T-helper 1 cell treated with Interleukin-12 subunit alpha and Interleukin-12 subunit beta and Interleukin-4 antibody, amounts not matched to agents 30 μg/mL and 1 μg/mL, for 36 hours (primary cell): ENCODE measurements around the gene CCL7.

Source experiments
- H3K27ac Mint-ChIP-seq: one replicate; pipeline ENCODE4 v1.8.0; 2021; ENCODE audit warnings: mild to moderate bottlenecking, mixed read lengths
- H3K27me3 Mint-ChIP-seq: one replicate; pipeline ENCODE4 v1.8.0; 2021; ENCODE audit warnings: low read depth, mixed read lengths
- H3K36me3 Mint-ChIP-seq: one replicate; pipeline ENCODE4 v1.8.0; 2021; ENCODE audit warnings: low read depth, mixed read lengths
- H3K4me1 Mint-ChIP-seq: one replicate; pipeline ENCODE4 v1.8.0; 2021; ENCODE audit warnings: low read depth, mixed read lengths
- H3K4me3 Mint-ChIP-seq: one replicate; pipeline ENCODE4 v1.8.0; 2021; ENCODE audit warnings: mild to moderate bottlenecking, moderate library complexity, mixed read lengths
- H3K9me3 Mint-ChIP-seq: one replicate; pipeline ENCODE4 v1.8.0; 2021; ENCODE audit warnings: mixed read lengths

Gene CCL7

GRCh38 chr17:34254146-34254545, 15.9 kb upstream of the CCL7 start:
- peaks cover 49% of the 10 kb centered on the region for H3K27me3 Mint-ChIP-seq
- H3K4me3 Mint-ChIP-seq, result no peak overlapping the region
- peaks cover 2% of the 10 kb centered on the region for H3K4me1 Mint-ChIP-seq
- H3K9me3 Mint-ChIP-seq, result no peaks in the 10 kb centered on the region
- no peak overlapping the region for H3K27ac Mint-ChIP-seq
- no peaks in the 10 kb centered on the region for H3K36me3 Mint-ChIP-seq

DNA sequence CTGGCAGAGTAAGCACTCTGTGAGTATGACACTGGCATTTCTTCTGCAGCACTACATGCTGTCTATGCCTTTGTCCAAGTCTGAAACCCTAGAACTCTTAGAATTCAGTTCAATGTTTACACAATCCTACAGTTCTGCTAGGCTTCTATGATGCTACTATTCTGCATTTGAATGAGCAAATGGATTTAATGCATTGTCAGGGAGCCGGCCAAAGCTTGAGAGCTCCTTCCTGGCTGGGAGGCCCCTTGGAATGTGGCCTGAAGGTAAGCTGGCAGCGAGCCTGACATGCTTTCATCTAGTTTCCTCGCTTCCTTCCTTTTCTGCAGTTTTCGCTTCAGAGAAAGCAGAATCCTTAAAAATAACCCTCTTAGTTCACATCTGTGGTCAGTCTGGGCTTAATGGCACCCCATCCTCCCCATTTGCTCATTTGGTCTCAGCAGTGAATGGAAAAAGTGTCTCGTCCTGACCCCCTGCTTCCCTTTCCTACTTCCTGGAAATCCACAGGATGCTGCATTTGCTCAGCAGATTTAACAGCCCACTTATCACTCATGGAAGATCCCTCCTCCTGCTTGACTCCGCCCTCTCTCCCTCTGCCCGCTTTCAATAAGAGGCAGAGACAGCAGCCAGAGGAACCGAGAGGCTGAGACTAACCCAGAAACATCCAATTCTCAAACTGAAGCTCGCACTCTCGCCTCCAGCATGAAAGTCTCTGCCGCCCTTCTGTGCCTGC, 15.2 kb upstream of the CCL7 start, which contains the start of gene CCL2:
Gene CCL2, plus strand, starts transcription at position 635 of the 730 bp plus-strand sequence. Its CDS starts 65 bp downstream, at position 700.
- Mint-ChIP-seq H3K4me1 (peaks cover 3% of the 10 kb centered on the region), H3K27me3 (peaks cover 53% of the 10 kb centered on the region), H3K36me3 (no peaks in the 10 kb centered on the region), H3K4me3 (no peak within 1 kb of the TSS), H3K27ac (no peak within 1 kb of the TSS), H3K9me3 (no peaks in the 10 kb centered on the region)

DNA sequence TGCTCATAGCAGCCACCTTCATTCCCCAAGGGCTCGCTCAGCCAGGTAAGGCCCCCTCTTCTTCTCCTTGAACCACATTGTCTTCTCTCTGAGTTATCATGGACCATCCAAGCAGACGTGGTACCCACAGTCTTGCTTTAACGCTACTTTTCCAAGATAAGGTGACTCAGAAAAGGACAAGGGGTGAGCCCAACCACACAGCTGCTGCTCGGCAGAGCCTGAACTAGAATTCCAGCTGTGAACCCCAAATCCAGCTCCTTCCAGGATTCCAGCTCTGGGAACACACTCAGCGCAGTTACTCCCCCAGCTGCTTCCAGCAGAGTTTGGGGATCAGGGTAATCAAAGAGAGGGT, 14.7 kb upstream of the CCL7 start:
- no peak overlapping the region for H3K27ac Mint-ChIP-seq
- H3K9me3 Mint-ChIP-seq, result no peaks in the 10 kb centered on the region
- no peak overlapping the region for H3K4me3 Mint-ChIP-seq
- H3K36me3 Mint-ChIP-seq, result no peaks in the 10 kb centered on the region
- H3K4me1 Mint-ChIP-seq, result peaks cover 3% of the 10 kb centered on the region
- peaks cover 52% of the 10 kb centered on the region for H3K27me3 Mint-ChIP-seq

DNA sequence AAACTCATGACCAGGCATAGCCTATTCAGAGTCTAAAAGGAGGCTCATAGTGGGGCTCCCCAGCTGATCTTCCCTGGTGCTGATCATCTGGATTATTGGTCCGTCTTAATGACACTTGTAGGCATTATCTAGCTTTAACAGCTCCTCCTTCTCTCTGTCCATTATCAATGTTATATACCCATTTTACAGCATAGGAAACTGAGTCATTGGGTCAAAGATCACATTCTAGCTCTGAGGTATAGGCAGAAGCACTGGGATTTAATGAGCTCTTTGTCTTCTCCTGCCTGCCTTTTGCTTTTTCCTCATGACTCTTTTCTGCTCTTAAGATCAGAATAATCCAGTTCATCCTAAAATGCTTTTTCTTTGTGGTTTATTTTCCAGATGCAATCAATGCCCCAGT, 14.2 kb upstream of the CCL7 start:
- Mint-ChIP-seq H3K27me3 (peaks cover 54% of the 10 kb centered on the region), H3K36me3 (no peaks in the 10 kb centered on the region), H3K27ac (no peak overlapping the region), H3K4me1 (peaks cover 3% of the 10 kb centered on the region), H3K9me3 (no peaks in the 10 kb centered on the region), H3K4me3 (no peak overlapping the region)

GRCh38 chr17:34257299-34257985, 12.6 kb upstream of the CCL7 start:
- Mint-ChIP-seq H3K4me1 (peaks cover 14% of the 10 kb centered on the region), H3K27me3 (peaks cover 56% of the 10 kb centered on the region), H3K9me3 (no peaks in the 10 kb centered on the region), H3K36me3 (no peaks in the 10 kb centered on the region), H3K4me3 (no peak overlapping the region), H3K27ac (no peak overlapping the region)

DNA sequence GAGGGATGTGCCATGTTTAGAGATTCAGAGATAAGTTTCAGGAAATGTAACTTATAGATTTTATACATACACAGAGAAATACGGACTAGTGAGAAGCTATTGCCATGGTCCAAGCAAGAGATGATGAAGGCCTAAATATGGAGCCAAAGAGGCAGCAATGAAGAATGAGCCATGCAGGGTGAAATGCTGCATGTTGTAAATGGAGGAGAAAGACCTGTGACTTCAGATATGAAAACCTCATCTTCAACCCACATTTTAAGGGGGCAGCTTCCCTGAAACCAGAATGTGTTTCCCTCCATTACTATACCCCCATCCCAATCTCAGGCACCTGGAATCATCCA, 12.1 kb upstream of the CCL7 start:
- no peaks in the 10 kb centered on the region for H3K9me3 Mint-ChIP-seq
- H3K27me3 Mint-ChIP-seq, result peaks cover 54% of the 10 kb centered on the region
- no peak overlapping the region for H3K27ac Mint-ChIP-seq
- peaks cover 14% of the 10 kb centered on the region for H3K4me1 Mint-ChIP-seq
- H3K4me3 Mint-ChIP-seq, result no peak overlapping the region
- H3K36me3 Mint-ChIP-seq, result no peaks in the 10 kb centered on the region

GRCh38 chr17:34259146-34259545, 10.9 kb upstream of the CCL7 start:
- peaks cover 50% of the 10 kb centered on the region for H3K27me3 Mint-ChIP-seq
- H3K4me1 Mint-ChIP-seq, result peaks cover 14% of the 10 kb centered on the region
- no peaks in the 10 kb centered on the region for H3K9me3 Mint-ChIP-seq

DNA sequence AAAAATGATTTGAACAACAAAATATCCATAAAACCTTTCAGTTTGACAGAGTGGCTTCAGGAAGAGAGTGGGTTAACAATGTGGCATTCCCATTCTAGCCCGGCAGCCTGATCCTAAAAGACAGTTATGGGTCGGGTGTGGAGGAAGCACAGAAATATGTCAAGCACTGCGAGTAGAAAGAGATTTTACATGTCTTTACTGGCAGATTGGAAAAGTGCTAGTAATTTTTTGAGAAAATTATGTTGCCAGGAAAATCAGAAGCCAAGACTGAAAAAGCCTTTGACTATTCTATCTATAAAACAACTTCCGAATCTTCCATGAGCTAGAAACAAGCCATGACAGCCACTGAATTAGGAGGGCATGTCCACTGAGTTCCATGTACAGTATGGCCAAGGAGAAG, 9.2 kb upstream of the CCL7 start:
- Mint-ChIP-seq H3K36me3 (no peaks in the 10 kb centered on the region), H3K9me3 (no peaks in the 10 kb centered on the region), H3K4me1 (peaks cover 14% of the 10 kb centered on the region), H3K4me3 (no peak overlapping the region), H3K27ac (no peak overlapping the region), H3K27me3 (peaks cover 55% of the 10 kb centered on the region)

More at GRCh38 chr17:34259146-34259545, 10.9 kb upstream of the CCL7 start:
- no peaks in the 10 kb centered on the region for H3K36me3 Mint-ChIP-seq
- H3K27ac Mint-ChIP-seq, result no peak overlapping the region
- H3K4me3 Mint-ChIP-seq, result no peak overlapping the region

GRCh38 chr17:34261568-34262337, 8.3 kb upstream of the CCL7 start:
- Mint-ChIP-seq H3K9me3 (no peaks in the 10 kb centered on the region), H3K27me3 (peaks cover 55% of the 10 kb centered on the region), H3K4me1 (peaks cover 14% of the 10 kb centered on the region), H3K36me3 (no peaks in the 10 kb centered on the region), H3K27ac (no peak overlapping the region), H3K4me3 (no peak overlapping the region)

- Mint-ChIP-seq H3K36me3 (no peaks in the 10 kb centered on the region), H3K9me3 (no peaks in the 10 kb centered on the region), H3K27me3 (peaks cover 65% of the 10 kb centered on the region), H3K4me1 (peaks cover 11% of the 10 kb centered on the region), H3K4me3 (no peak overlapping the region), H3K27ac (no peak overlapping the region)
Measured at GRCh38 chr17:34265711-34266110, 4.3 kb upstream of the CCL7 start.

GRCh38 chr17:34275881-34276280, 5.9 kb downstream of the CCL7 start:
- Mint-ChIP-seq H3K4me1 (no peaks in the 10 kb centered on the region), H3K9me3 (no peaks in the 10 kb centered on the region), H3K27ac (no peak overlapping the region), H3K4me3 (no peak overlapping the region), H3K36me3 (no peaks in the 10 kb centered on the region), H3K27me3 (peaks cover 72% of the 10 kb centered on the region)

DNA sequence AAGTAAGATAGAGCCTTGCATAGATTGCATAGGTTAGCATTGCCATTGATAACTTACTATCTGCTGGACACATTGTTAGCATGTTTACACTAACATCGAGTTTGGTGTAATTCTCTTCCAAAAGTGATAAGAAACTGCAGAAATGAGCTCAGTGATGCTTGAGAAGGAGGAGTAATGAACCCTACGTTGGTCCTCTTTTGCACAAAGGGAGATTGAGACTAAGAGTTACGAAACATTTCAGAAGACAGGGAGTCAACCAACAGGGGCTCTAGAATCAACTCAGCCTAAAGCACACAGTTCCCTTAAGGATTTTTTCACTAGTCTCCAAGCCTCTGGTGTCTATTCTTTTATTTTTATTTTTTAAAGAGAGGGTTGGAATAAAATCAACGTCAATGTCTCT, 6.8 kb downstream of the CCL7 start:
- peaks cover 73% of the 10 kb centered on the region for H3K27me3 Mint-ChIP-seq
- H3K4me1 Mint-ChIP-seq, result no peaks in the 10 kb centered on the region
- no peak overlapping the region for H3K4me3 Mint-ChIP-seq
- no peaks in the 10 kb centered on the region for H3K9me3 Mint-ChIP-seq
- no peaks in the 10 kb centered on the region for H3K36me3 Mint-ChIP-seq
- H3K27ac Mint-ChIP-seq, result no peak overlapping the region

GRCh38 chr17:34283571-34283970, 13.6 kb downstream of the CCL7 start:
- peaks cover 50% of the 10 kb centered on the region for H3K27me3 Mint-ChIP-seq
- H3K4me3 Mint-ChIP-seq, result no peak overlapping the region
- H3K4me1 Mint-ChIP-seq, result no peaks in the 10 kb centered on the region
- no peaks in the 10 kb centered on the region for H3K36me3 Mint-ChIP-seq
- H3K27ac Mint-ChIP-seq, result no peak overlapping the region
- no peaks in the 10 kb centered on the region for H3K9me3 Mint-ChIP-seq

DNA sequence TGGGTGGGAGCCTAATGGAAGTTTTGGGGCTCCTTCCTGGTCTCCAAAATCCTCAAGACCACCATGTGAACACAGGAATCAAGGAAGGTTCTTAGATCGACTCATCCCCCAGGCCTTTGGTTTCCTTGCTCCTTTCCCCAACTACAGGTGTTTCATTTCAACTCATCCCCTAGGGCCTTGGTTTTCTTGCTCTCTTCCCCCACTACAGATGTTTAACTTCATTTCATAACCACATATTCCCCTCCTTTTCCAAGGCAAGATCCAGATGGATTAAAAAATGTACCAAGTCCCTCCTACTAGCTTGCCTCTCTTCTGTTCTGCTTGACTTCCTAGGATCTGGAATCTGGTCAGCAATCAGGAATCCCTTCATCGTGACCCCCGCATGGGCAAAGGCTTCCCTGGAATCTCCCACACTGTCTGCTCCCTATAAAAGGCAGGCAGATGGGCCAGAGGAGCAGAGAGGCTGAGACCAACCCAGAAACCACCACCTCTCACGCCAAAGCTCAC, 15.3 kb downstream of the CCL7 start, which contains the start of gene CCL11:
Gene CCL11, plus strand, starts transcription at position 457 of the 507 bp plus-strand sequence. CDS start 67 bp downstream, outside the sequence.
- no peak within 1 kb of the TSS for H3K27ac Mint-ChIP-seq
- no peak within 1 kb of the TSS for H3K4me3 Mint-ChIP-seq
- H3K9me3 Mint-ChIP-seq, result no peaks in the 10 kb centered on the region
- H3K36me3 Mint-ChIP-seq, result no peaks in the 10 kb centered on the region
- peaks cover 53% of the 10 kb centered on the region for H3K27me3 Mint-ChIP-seq
- H3K4me1 Mint-ChIP-seq, result no peaks in the 10 kb centered on the region
